ENCODE measurements around the gene RREB1.

The RREB1 gene

GRCh38 chr6:7163661-7164071 lies 55.9 kb downstream of the RREB1 start:
- Histone ChIP-seq H4K20me1 (peaks cover 54 to 100% (median 100%) of the 10 kb centered on the region in 11 experiments; a peak in 21 of 22 replicates), H3K9ac (no peak overlapping the region), H3K4me2 (peak overlapping the region; percentile 67 to 89 (median 85)), H3K27ac (0 out of 22 replicates have a peak overlapping the region, but pooled peaks of 2 of the 11 experiments have one; percentile 8), H3K27me3 (no peaks in the 10 kb centered on the region), H3K9me3 (replicated peaks in 1 of 11) (no peaks in the 10 kb centered on the region), H3K36me3 (peaks cover 0 to 58% (median 15%) of the 10 kb centered on the region in 11 experiments; a peak in 16 of 22 replicates), H3K4me1 (peaks cover 80 to 99% (median 83%) of the 10 kb centered on the region in 10 experiments), H3K4me3 (no peak overlapping the region)
- TF ChIP-seq Cebpa-rat (IDR thresholded peaks at IDR 0.05): no peak

- H3K36me3 ChIP-seq: peaks cover 0 to 51% (median 15%) of the 10 kb centered on the region in 11 experiments; a peak in 16 of 22 replicates
- peaks cover 54 to 100% (median 100%) of the 10 kb centered on the region in 11 experiments; a peak in 21 of 22 replicates for H4K20me1 ChIP-seq
- TF ChIP-seq Cebpa-rat (IDR thresholded peaks at IDR 0.05): no peak
- H3K4me2 ChIP-seq: peak overlapping the region; percentile 67 to 89 (median 85)
- H3K4me3 ChIP-seq: no peak overlapping the region
- H3K9ac ChIP-seq: no peak overlapping the region
- peaks cover 89 to 100% (median 90%) of the 10 kb centered on the region in 10 experiments for H3K4me1 ChIP-seq
- H3K27ac ChIP-seq: 0 out of 22 replicates have a peak overlapping the region, but pooled peaks of 1 of the 11 experiments have one; percentile 59
- H3K27me3 ChIP-seq: no peaks in the 10 kb centered on the region
- H3K9me3 ChIP-seq (replicated peaks in 1 of 11): no peaks in the 10 kb centered on the region
Measured at GRCh38 chr6:7164536-7165001, 56.8 kb downstream of the RREB1 start.

DNA sequence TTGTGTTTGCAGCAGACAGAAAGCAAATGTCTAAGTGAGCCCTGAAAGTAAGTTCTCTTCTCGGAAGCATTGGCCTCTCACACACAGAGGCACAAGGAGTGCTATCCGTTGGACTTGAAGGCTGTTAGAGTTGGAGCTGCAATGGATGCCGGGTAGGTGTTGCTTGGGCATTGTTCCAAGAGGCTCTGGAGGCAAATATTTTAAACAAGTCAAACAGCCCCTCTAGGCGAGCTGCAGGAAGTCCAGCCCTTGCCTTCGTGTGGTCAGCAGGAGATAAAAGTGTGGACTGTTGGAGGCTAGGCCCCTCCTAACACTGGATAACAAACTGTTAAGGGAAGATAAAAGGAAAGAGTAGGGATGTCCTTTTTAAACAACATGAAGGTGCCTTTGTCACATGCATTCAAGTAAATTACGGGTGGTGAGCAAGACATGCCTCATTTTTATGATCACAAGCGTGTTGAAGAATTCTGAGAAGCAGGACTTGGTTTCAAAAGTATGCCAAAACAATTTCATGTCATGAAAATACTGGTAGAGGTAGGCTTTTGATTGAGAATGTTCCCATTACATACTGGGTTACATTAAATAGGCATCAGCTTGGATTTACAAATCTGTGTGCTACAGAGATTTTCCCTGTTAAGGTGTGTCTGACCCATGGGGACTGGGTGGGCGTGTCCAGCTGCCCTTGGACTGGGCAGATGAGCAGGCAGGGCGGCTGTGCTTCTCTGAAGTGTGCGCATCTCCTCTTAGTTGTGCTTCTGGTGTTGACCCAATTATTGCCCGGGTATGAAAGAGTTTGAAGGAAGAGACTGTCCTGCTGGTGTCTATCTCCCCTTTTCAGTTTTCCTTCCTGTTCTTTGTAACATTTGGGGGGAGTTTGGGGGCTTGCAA lies 57.5 kb downstream of the RREB1 start:
- Histone ChIP-seq H4K20me1 (peaks cover 59 to 100% (median 100%) of the 10 kb centered on the region in 11 experiments), H3K27me3 (no peaks in the 10 kb centered on the region), H3K4me3 (no peak overlapping the region), H3K27ac (peak overlapping the region in 10 of 11 experiments; percentile 16 to 59 (median 44); a peak in 17 of 22 replicates), H3K9ac (peak overlapping the region in 9 of 11 experiments; percentile 1 to 53 (median 19); a peak in 10 of 22 replicates), H3K4me2 (peak overlapping the region; percentile 67 to 89 (median 85)), H3K36me3 (peaks cover 0 to 51% (median 15%) of the 10 kb centered on the region in 11 experiments; a peak in 16 of 22 replicates), H3K9me3 (replicated peaks in 1 of 11) (no peaks in the 10 kb centered on the region), H3K4me1 (peaks cover 95 to 100% (median 96%) of the 10 kb centered on the region in 10 experiments)
- TF ChIP-seq Cebpa-rat (IDR thresholded peaks at IDR 0.05): no peak

GRCh38 chr6:7165890-7166267 lies 58.1 kb downstream of the RREB1 start:
- TF ChIP-seq Cebpa-rat (IDR thresholded peaks at IDR 0.05): no peak
- peaks cover 66 to 100% (median 100%) of the 10 kb centered on the region in 11 experiments for H4K20me1 ChIP-seq
- peaks cover 99 to 100% (median 100%) of the 10 kb centered on the region in 10 experiments for H3K4me1 ChIP-seq
- H3K4me3 ChIP-seq: no peak overlapping the region
- peak overlapping the region in 10 of 11 experiments; percentile 16 to 59 (median 44); a peak in 17 of 22 replicates for H3K27ac ChIP-seq
- no peaks in the 10 kb centered on the region for H3K27me3 ChIP-seq
- H3K9ac ChIP-seq: peak overlapping the region in 8 of 11 experiments; percentile 1 to 53 (median 23); a peak in 9 of 22 replicates
- peak overlapping the region; percentile 67 to 89 (median 85) for H3K4me2 ChIP-seq
- H3K36me3 ChIP-seq: peaks cover 0 to 57% (median 15%) of the 10 kb centered on the region in 11 experiments; a peak in 16 of 22 replicates
- H3K9me3 ChIP-seq (replicated peaks in 1 of 11): no peaks in the 10 kb centered on the region

GRCh38 chr6:7166410-7167293 lies 58.9 kb downstream of the RREB1 start:
- peaks cover 3 to 63% (median 15%) of the 10 kb centered on the region in 11 experiments; a peak in 16 of 22 replicates for H3K36me3 ChIP-seq
- peak overlapping the region in 9 of 11 experiments; percentile 1 to 59 (median 35); a peak in 11 of 22 replicates for H3K27ac ChIP-seq
- H3K4me3 ChIP-seq: no peak overlapping the region
- H3K4me2 ChIP-seq: peak overlapping the region; percentile 67 to 89 (median 85)
- H3K9ac ChIP-seq: no peak overlapping the region; a peak in 1 of 22 replicates
- H3K9me3 ChIP-seq (replicated peaks in 1 of 11): no peaks in the 10 kb centered on the region
- H3K4me1 ChIP-seq: peaks cover 99 to 100% (median 100%) of the 10 kb centered on the region in 10 experiments
- H4K20me1 ChIP-seq: peaks cover 66 to 100% (median 100%) of the 10 kb centered on the region in 11 experiments
- no peaks in the 10 kb centered on the region for H3K27me3 ChIP-seq
- no peak for TF ChIP-seq Cebpa-rat (IDR thresholded peaks at IDR 0.05)

DNA sequence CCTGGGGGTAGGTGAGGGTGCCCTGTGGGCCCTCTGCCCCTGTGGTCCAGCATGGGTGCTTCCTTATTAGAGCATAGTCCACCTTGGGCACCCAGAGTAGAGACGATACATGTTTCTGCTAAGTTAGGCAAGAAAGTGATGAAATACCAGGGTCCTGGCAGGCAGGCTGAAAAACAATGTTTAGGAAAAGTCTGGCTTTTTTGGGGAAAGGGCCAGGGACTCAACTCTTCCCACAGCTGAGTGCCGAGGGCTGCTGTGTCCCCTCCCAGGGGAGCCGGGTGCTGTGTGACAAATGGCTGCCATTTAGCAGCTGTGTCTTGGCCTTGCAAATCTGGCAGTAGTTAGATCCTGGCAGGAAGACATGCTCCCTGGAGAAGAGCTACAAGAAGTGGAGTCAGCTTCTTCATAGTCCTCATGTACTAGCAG lies 61.5 kb downstream of the RREB1 start:
- Histone ChIP-seq H3K36me3 (peaks cover 0 to 62% (median 9%) of the 10 kb centered on the region in 11 experiments; a peak in 13 of 22 replicates), H4K20me1 (peaks cover 77 to 100% (median 100%) of the 10 kb centered on the region in 11 experiments), H3K4me1 (peaks cover 88 to 99% (median 96%) of the 10 kb centered on the region in 10 experiments), H3K27me3 (no peaks in the 10 kb centered on the region), H3K27ac (peak overlapping the region; percentile 14 to 65 (median 44); a peak in 18 of 22 replicates), H3K4me2 (peak overlapping the region; percentile 67 to 89 (median 85)), H3K9ac (peak overlapping the region in 7 of 11 experiments; percentile 36 to 60 (median 51); a peak in 13 of 22 replicates), H3K4me3 (0 out of 20 replicates have a peak overlapping the region, but pooled peaks of 1 of the 10 experiments have one; percentile 12), H3K9me3 (replicated peaks in 1 of 11) (no peaks in the 10 kb centered on the region)
- 0 out of 22 replicates have a peak, but pooled peaks of 1 of the 11 experiments have one; percentile 28 for TF ChIP-seq Cebpa-rat (IDR thresholded peaks at IDR 0.05)

GRCh38 chr6:7170117-7170732 lies 62.5 kb downstream of the RREB1 start:
- Histone ChIP-seq H3K4me1 (peaks cover 79 to 91% (median 87%) of the 10 kb centered on the region in 10 experiments), H3K9ac (peak overlapping the region in 4 of 11 experiments; percentile 46 to 60 (median 56); a peak in 8 of 22 replicates)

More at GRCh38 chr6:7170117-7170732, 62.5 kb downstream of the RREB1 start:
- Histone ChIP-seq H4K20me1 (peaks cover 74 to 100% (median 100%) of the 10 kb centered on the region in 11 experiments), H3K4me2 (peak overlapping the region; percentile 67 to 89 (median 85)), H3K27ac (peak overlapping the region in 7 of 11 experiments; percentile 14 to 65 (median 53); a peak in 13 of 22 replicates), H3K9me3 (replicated peaks in 1 of 11) (no peaks in the 10 kb centered on the region), H3K27me3 (no peaks in the 10 kb centered on the region), H3K4me3 (no peak overlapping the region), H3K36me3 (peaks cover 0 to 59% (median 5%) of the 10 kb centered on the region in 11 experiments; a peak in 10 of 22 replicates)
- no peak for TF ChIP-seq Cebpa-rat (IDR thresholded peaks at IDR 0.05)

Data from BLaER1 treated with 17β-estradiol and CSF1 and Interleukin-3, amounts not matched to agents 10 nM and 100 nM (cell line).